NB4 (cell line): ENCODE data around the gene LCMT2.

ENCODE experiments used
- CTCF ChIP-seq: IDR thresholded peaks from one replicate; pipeline ENCODE4 v1.5.1; 2012; ENCODE audit warnings: low read depth, low read length
- MAX ChIP-seq: IDR thresholded peaks from 2 replicates; pipeline ENCODE4 v1.6.1; 2011; ENCODE audit warnings: low read depth, low read length
- MYC ChIP-seq: IDR thresholded peaks from 2 replicates; pipeline ENCODE4 v1.6.1; 2011; ENCODE audit warnings: low read depth, low read length
- POLR2A ChIP-seq: IDR thresholded peaks from 2 replicates; pipeline ENCODE4 v1.6.1; 2011; ENCODE audit warnings: mild to moderate bottlenecking; ENCODE audit not compliant: insufficient read length; ENCODE audit errors: extremely low read depth

- TF ChIP-seq CTCF: no peak
- no peak for TF ChIP-seq MAX
- no peak for TF ChIP-seq POLR2A
- no peak for TF ChIP-seq MYC
Measured at GRCh38 chr15:43286074-43286473, 44.3 kb downstream of the LCMT2 start.
